Endothelial cell (in vitro differentiated cells): ENCODE results near the gene RAB40C. TPM values are rescaled to one million over a fixed set of nuclear protein-coding genes. Genes with fewer than 3 reads are reported as not detected.

Experiments used
- DNase-seq: peaks from one replicate; pipeline ENCODE4 v3.0.0; 2021; ENCODE audit warnings: low spot score
- H3K27ac Mint-ChIP-seq: one replicate; pipeline ENCODE4 v1.8.0; 2021; ENCODE audit warnings: mixed read lengths, inconsistent platforms; ENCODE audit not compliant: unreplicated experiment
- H3K27me3 Mint-ChIP-seq: one replicate; pipeline ENCODE4 v1.8.0; 2021; ENCODE audit warnings: mild to moderate bottlenecking, moderate library complexity, mixed read lengths, inconsistent platforms; ENCODE audit not compliant: unreplicated experiment
- H3K36me3 Mint-ChIP-seq: one replicate; pipeline ENCODE4 v1.8.0; 2021; ENCODE audit warnings: mild to moderate bottlenecking, low read depth, mixed read lengths, inconsistent platforms; ENCODE audit not compliant: unreplicated experiment
- H3K4me1 Mint-ChIP-seq: one replicate; pipeline ENCODE4 v1.8.0; 2021; ENCODE audit warnings: mild to moderate bottlenecking, mixed read lengths, inconsistent platforms; ENCODE audit not compliant: unreplicated experiment
- H3K4me3 Mint-ChIP-seq: one replicate; pipeline ENCODE4 v1.8.0; 2021; ENCODE audit warnings: mild to moderate bottlenecking, mixed read lengths, inconsistent platforms; ENCODE audit not compliant: unreplicated experiment
- H3K9me3 Mint-ChIP-seq: one replicate; pipeline ENCODE4 v1.8.0; 2021; ENCODE audit warnings: mixed read lengths, inconsistent platforms; ENCODE audit not compliant: unreplicated experiment
- CTCF ChIP-seq: fragments of 200-600 bp; sonication (generic); IDR thresholded peaks from one replicate; pipeline ENCODE4 v1.5.0; 2021; ENCODE audit warnings: antibody characterized with exemption; ENCODE audit not compliant: unreplicated experiment
- total RNA-seq: library from RNA; stranded (reverse); fragmentation: NEBNext Ultra II Directional; extraction: Animal tissue kit (Norgen Biotek cat#: 25700); gene quantifications from one replicate; pipeline ENCODE4 v1.2.1, GENCODE V29; 2021; ENCODE audit not compliant: unreplicated experiment

Gene RAB40C
- total RNA-seq, 1 donor from 2014 or later, result 18.5 TPM

- TF ChIP-seq CTCF, result no peak
- Mint-ChIP-seq H3K27ac (no peak overlapping the region), H3K4me1 (no peaks in the 10 kb centered on the region), H3K36me3 (peaks cover 5% of the 10 kb centered on the region), H3K27me3 (peaks cover 3% of the 10 kb centered on the region), H3K4me3 (no peak overlapping the region), H3K9me3 (no peaks in the 10 kb centered on the region)
- DNase-seq, result no peak
Observed at GRCh38 chr16:627454-628239, 37.8 kb downstream of the RAB40C start.

GRCh38 chr16:628321-629061 lies 38.6 kb downstream of the RAB40C start:
- peaks cover 3% of the 10 kb centered on the region for H3K27me3 Mint-ChIP-seq
- peaks cover 5% of the 10 kb centered on the region for H3K36me3 Mint-ChIP-seq
- TF ChIP-seq CTCF, result no peak
- DNase-seq, result peak; percentile 7
- H3K9me3 Mint-ChIP-seq, result no peaks in the 10 kb centered on the region
- no peak overlapping the region for H3K4me3 Mint-ChIP-seq
- no peak overlapping the region for H3K27ac Mint-ChIP-seq
- H3K4me1 Mint-ChIP-seq, result no peaks in the 10 kb centered on the region

GRCh38 chr16:629185-629832 lies 39.4 kb downstream of the RAB40C start:
- Mint-ChIP-seq H3K4me1 (no peaks in the 10 kb centered on the region), H3K9me3 (no peaks in the 10 kb centered on the region), H3K4me3 (no peak overlapping the region), H3K36me3 (peaks cover 5% of the 10 kb centered on the region), H3K27me3 (peaks cover 5% of the 10 kb centered on the region), H3K27ac (no peak overlapping the region)
- DNase-seq, result no peak
- TF ChIP-seq CTCF, result no peak

- no peak for DNase-seq
- Mint-ChIP-seq H3K4me1 (no peaks in the 10 kb centered on the region), H3K36me3 (peaks cover 5% of the 10 kb centered on the region), H3K27ac (no peak overlapping the region), H3K4me3 (no peak overlapping the region), H3K27me3 (peaks cover 5% of the 10 kb centered on the region), H3K9me3 (no peaks in the 10 kb centered on the region)
- no peak for TF ChIP-seq CTCF
Observed at GRCh38 chr16:629833-630248, 40.0 kb downstream of the RAB40C start.
